ENCODE data around the gene TCF7L1.
A peak's percentile ranks its signal among the peaks of the same experiment; 100 is the strongest.

Gene TCF7L1

GRCh38 chr2:85259101-85259590 lies 126.0 kb downstream of the TCF7L1 start:
- TF ChIP-seq YY1 (IDR thresholded peaks at IDR 0.05; ENCODE audit: low read depth) (no peak), TCF12 (IDR thresholded peaks at IDR 0.05; ENCODE audit: low read depth) (no peak), CEBPB (IDR thresholded peaks at IDR 0.05) (no peak), EP300 (IDR thresholded peaks at IDR 0.05; ENCODE audit: borderline replicate concordance) (no peak), MAX (IDR thresholded peaks at IDR 0.05) (no peak), RAD21 (IDR thresholded peaks at IDR 0.05; ENCODE audit: low read depth) (no peak)

- TF ChIP-seq USF1 (IDR thresholded peaks at IDR 0.05) (no peak), MAX (IDR thresholded peaks at IDR 0.05) (no peak), TEAD4 (IDR thresholded peaks at IDR 0.05) (no peak), FOXM1 (IDR thresholded peaks at IDR 0.05; ENCODE audit: borderline replicate concordance, low read depth) (no peak), CEBPB (IDR thresholded peaks at IDR 0.05) (no peak), CREB1 (IDR thresholded peaks at IDR 0.05; ENCODE audit: low read depth) (no peak), EP300 (IDR thresholded peaks at IDR 0.05; ENCODE audit: borderline replicate concordance) (no peak), NFIC (IDR thresholded peaks at IDR 0.05) (no peak), REST (IDR thresholded peaks at IDR 0.05; ENCODE audit: low read depth) (no peak), YY1 (IDR thresholded peaks at IDR 0.05; ENCODE audit: low read depth) (no peak), EGR1 (IDR thresholded peaks at IDR 0.05) (no peak), TAF1 (IDR thresholded peaks at IDR 0.05; ENCODE audit: low read depth) (no peak), RAD21 (IDR thresholded peaks at IDR 0.05; ENCODE audit: low read depth) (no peak), ZBTB7A (IDR thresholded peaks at IDR 0.05; ENCODE audit: low read depth) (no peak), TCF12 (IDR thresholded peaks at IDR 0.05; ENCODE audit: low read depth) (no peak)
Observed at GRCh38 chr2:85259879-85260278, 126.7 kb downstream of the TCF7L1 start.

GRCh38 chr2:85263591-85263990 lies 130.4 kb downstream of the TCF7L1 start:
- no peak for TF ChIP-seq NFIC (IDR thresholded peaks at IDR 0.05)
- TF ChIP-seq CEBPB (IDR thresholded peaks at IDR 0.05) = no peak
- no peak for TF ChIP-seq EP300 (IDR thresholded peaks at IDR 0.05; ENCODE audit: borderline replicate concordance)

GRCh38 chr2:85264471-85264870 lies 131.3 kb downstream of the TCF7L1 start:
- no peak for TF ChIP-seq CREB1 (IDR thresholded peaks at IDR 0.05; ENCODE audit: low read depth)

GRCh38 chr2:85265304-85265703 lies 132.1 kb downstream of the TCF7L1 start:
- TF ChIP-seq TEAD4 (IDR thresholded peaks at IDR 0.05) (no peak), REST (IDR thresholded peaks at IDR 0.05; ENCODE audit: low read depth) (no peak), CEBPB (IDR thresholded peaks at IDR 0.05) (no peak), NFIC (IDR thresholded peaks at IDR 0.05) (no peak), TCF12 (IDR thresholded peaks at IDR 0.05; ENCODE audit: low read depth) (no peak), TAF1 (IDR thresholded peaks at IDR 0.05; ENCODE audit: low read depth) (no peak), USF1 (IDR thresholded peaks at IDR 0.05) (no peak), RAD21 (IDR thresholded peaks at IDR 0.05; ENCODE audit: low read depth) (no peak), YY1 (IDR thresholded peaks at IDR 0.05; ENCODE audit: low read depth) (no peak), FOXM1 (IDR thresholded peaks at IDR 0.05; ENCODE audit: borderline replicate concordance, low read depth) (no peak), ZBTB7A (IDR thresholded peaks at IDR 0.05; ENCODE audit: low read depth) (no peak), EGR1 (IDR thresholded peaks at IDR 0.05) (no peak), CREB1 (IDR thresholded peaks at IDR 0.05; ENCODE audit: low read depth) (no peak), EP300 (IDR thresholded peaks at IDR 0.05; ENCODE audit: borderline replicate concordance) (no peak), MAX (IDR thresholded peaks at IDR 0.05) (no peak)

- TF ChIP-seq TCF12 (IDR thresholded peaks at IDR 0.05; ENCODE audit: low read depth) = no peak
- no peak for TF ChIP-seq YY1 (IDR thresholded peaks at IDR 0.05; ENCODE audit: low read depth)
- 0 out of 2 replicates have a peak, but pooled peaks have one; percentile 10 for TF ChIP-seq TEAD4 (IDR thresholded peaks at IDR 0.05)
- peak; percentile 66 for TF ChIP-seq MAX (IDR thresholded peaks at IDR 0.05)
- no peak for TF ChIP-seq CEBPB (IDR thresholded peaks at IDR 0.05)
- TF ChIP-seq ZBTB7A (IDR thresholded peaks at IDR 0.05; ENCODE audit: low read depth) = no peak
- TF ChIP-seq CREB1 (IDR thresholded peaks at IDR 0.05; ENCODE audit: low read depth) = no peak
- TF ChIP-seq REST (IDR thresholded peaks at IDR 0.05; ENCODE audit: low read depth) = no peak
- no peak for TF ChIP-seq EP300 (IDR thresholded peaks at IDR 0.05; ENCODE audit: borderline replicate concordance)
- no peak for TF ChIP-seq TAF1 (IDR thresholded peaks at IDR 0.05; ENCODE audit: low read depth)
- TF ChIP-seq USF1 (IDR thresholded peaks at IDR 0.05) = no peak
- no peak for TF ChIP-seq NFIC (IDR thresholded peaks at IDR 0.05)
- peak; percentile 70 for TF ChIP-seq RAD21 (IDR thresholded peaks at IDR 0.05; ENCODE audit: low read depth)
- TF ChIP-seq FOXM1 (IDR thresholded peaks at IDR 0.05; ENCODE audit: borderline replicate concordance, low read depth) = no peak
- TF ChIP-seq EGR1 (IDR thresholded peaks at IDR 0.05) = no peak
Observed at GRCh38 chr2:85266146-85267041, 133.2 kb downstream of the TCF7L1 start.
